Stimulated activated CD8-positive, alpha-beta memory T cell treated with anti-CD3 and anti-CD28 coated beads, Interleukin-15, amount 100 ng/mL, for 1 hour (primary cell): ENCODE data around the gene POU6F1.

ENCODE experiments used
- DNase-seq: peaks from one replicate; pipeline ENCODE4 v3.0.0-alpha.2; 2020; ENCODE audit warnings: low read depth

POU6F1 gene

GRCh38 chr12:51197736-51198567 is 19.9 kb downstream of the POU6F1 start:
- DNase-seq, result no peak

- no peak for DNase-seq
Measured at GRCh38 chr12:51196547-51196946, 21.3 kb downstream of the POU6F1 start.

- no peak for DNase-seq
Measured at GRCh38 chr12:51195841-51196240, 22.0 kb downstream of the POU6F1 start.

- DNase-seq, result no peak
Measured at GRCh38 chr12:51192284-51192671, 25.6 kb downstream of the POU6F1 start.

- DNase-seq, result no peak
Measured at GRCh38 chr12:51191516-51192283, 26.2 kb downstream of the POU6F1 start.

GRCh38 chr12:51190820-51191219 is 27.0 kb downstream of the POU6F1 start:
- no peak for DNase-seq

GRCh38 chr12:51189790-51190355 is 28.0 kb downstream of the POU6F1 start:
- DNase-seq, result no peak

GRCh38 chr12:51188359-51189051 is 29.4 kb downstream of the POU6F1 start:
- DNase-seq, result no peak

GRCh38 chr12:51187370-51187987 is 30.4 kb downstream of the POU6F1 start:
- DNase-seq, result no peak

- DNase-seq, result no peak
Measured at GRCh38 chr12:51186465-51187085, 31.3 kb downstream of the POU6F1 start.

- no peak for DNase-seq
Measured at GRCh38 chr12:51185171-51185717, 32.6 kb downstream of the POU6F1 start.

- DNase-seq, result no peak
Measured at GRCh38 chr12:51183816-51184215, 34.0 kb downstream of the POU6F1 start.

- DNase-seq, result no peak
Measured at GRCh38 chr12:51183349-51183748, 34.5 kb downstream of the POU6F1 start.

- DNase-seq, result no peak
Measured at GRCh38 chr12:51181558-51181957, 36.3 kb downstream of the POU6F1 start.

GRCh38 chr12:51177897-51178296 is 40.0 kb downstream of the POU6F1 start:
- no peak for DNase-seq

- DNase-seq, result no peak
Measured at GRCh38 chr12:51174501-51174900, 43.4 kb downstream of the POU6F1 start.

- peak; percentile 88 for DNase-seq
Measured at GRCh38 chr12:51172515-51173431, 45.1 kb downstream of the POU6F1 start, which contains the start of gene TFCP2. TSS of gene TFCP2 (minus strand) at chr12:51173135. CDS start at chr12:51172422, 713 bp downstream.

GRCh38 chr12:51171884-51172514 is 45.9 kb downstream of the POU6F1 start:
- DNase-seq, result no peak

GRCh38 chr12:51163795-51164194 is 54.1 kb downstream of the POU6F1 start:
- no peak for DNase-seq
